ENCODE data around the gene IMMP2L. TPM values are rescaled to one million over a fixed set of nuclear protein-coding genes. Genes with fewer than 3 reads are reported as not detected.
A peak's percentile ranks its signal among the peaks of the same experiment; 100 is the strongest.
"Not testable (repeated sequence)": the region's sequence is repeated elsewhere in the genome, so short reads cannot be mapped to it uniquely, and the experiment has no call there.

IMMP2L gene
- total and polyA plus RNA-seq, 4 experiments from 2014 or later = 23.5 to 32.2 (median 29.5) TPM

DNA sequence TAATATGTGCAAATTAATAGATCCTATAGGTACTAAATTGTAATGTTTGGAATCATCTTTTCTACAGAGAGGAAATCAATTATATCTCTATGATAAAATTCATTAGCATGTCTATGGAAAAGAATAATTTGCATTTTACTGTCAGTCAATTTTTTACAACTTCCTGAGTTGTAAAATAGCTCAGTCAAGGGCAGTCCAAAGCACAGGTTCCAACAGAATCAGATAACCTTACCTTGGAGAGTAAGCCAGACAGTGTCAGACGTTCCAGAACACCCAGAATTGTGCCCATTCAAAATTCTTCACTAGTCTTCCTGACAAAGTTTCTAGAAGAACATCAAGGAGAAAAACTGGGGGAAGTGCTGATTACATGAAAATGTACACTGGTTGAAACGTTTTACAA lies 31.1 kb upstream of the IMMP2L start:
- no peak overlapping the region for H3K4me3 Mint-ChIP-seq
- no peak for DNase-seq
- no peak overlapping the region for H3K4me3 ChIP-seq (ENCODE audit: low read length in 2 of 2)
- H3K4me1 Mint-ChIP-seq = no peaks in the 10 kb centered on the region
- H3K27ac Mint-ChIP-seq = no peak overlapping the region
- H3K27me3 Mint-ChIP-seq = peaks cover 2 to 6% of the 10 kb centered on the region in 2 donors
- H3K9me3 Mint-ChIP-seq = peaks cover 0 to 11% (median 5%) of the 10 kb centered on the region in 8 donors
- no peaks in the 10 kb centered on the region for H3K27me3 ChIP-seq (ENCODE audit: insufficient read depth, low read length)
- no peak overlapping the region for H3K27ac ChIP-seq (ENCODE audit: low read depth, low read length)
- H3K9me3 ChIP-seq (ENCODE audit: control insufficient read depth in 1 of 2, low read length in 2 of 2) = no peaks in the 10 kb centered on the region
- ChIA-PET CTCF (ENCODE audit: partially characterized antibody) (no interaction called here), POLR2A (ENCODE audit: partially characterized antibody) (no interaction called here)
- intact Hi-C loops (cut with micrococcal nuclease) = no loop called here
- H3K36me3 Mint-ChIP-seq = no peaks in the 10 kb centered on the region
- H3K36me3 ChIP-seq (ENCODE audit: insufficient read depth, low read length) = no peaks in the 10 kb centered on the region
- no peaks in the 10 kb centered on the region for H3K4me1 ChIP-seq (ENCODE audit: insufficient read depth, low read length)

DNA sequence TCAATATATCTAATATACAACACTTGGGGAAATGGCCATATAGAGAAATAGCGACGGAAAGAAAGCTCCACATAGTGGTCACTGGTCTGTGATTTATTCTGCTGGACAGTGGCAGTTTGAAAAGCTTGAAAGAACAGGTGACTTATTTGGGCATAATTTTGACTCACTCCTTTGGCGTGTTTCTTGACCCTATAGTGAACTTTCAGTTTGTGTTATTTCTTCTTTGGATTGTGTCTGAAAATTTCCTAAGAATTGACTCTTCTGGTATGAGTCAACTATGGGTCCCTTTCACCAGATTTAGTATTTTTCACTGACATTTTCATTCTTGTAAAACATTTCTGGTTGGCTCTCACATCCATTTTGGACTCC lies 25.8 kb upstream of the IMMP2L start:
- Mint-ChIP-seq H3K9me3 (no peaks in the 10 kb centered on the region), H3K27ac (no peak overlapping the region), H3K27me3 (peaks cover 2 to 8% of the 10 kb centered on the region in 2 donors), H3K4me1 (no peaks in the 10 kb centered on the region), H3K36me3 (no peaks in the 10 kb centered on the region), H3K4me3 (no peak overlapping the region)
- Histone ChIP-seq H3K4me3 (ENCODE audit: low read length in 2 of 2) (no peak overlapping the region), H3K4me1 (ENCODE audit: insufficient read depth, low read length) (no peaks in the 10 kb centered on the region), H3K36me3 (ENCODE audit: insufficient read depth, low read length) (no peaks in the 10 kb centered on the region), H3K9me3 (ENCODE audit: control insufficient read depth in 1 of 2, low read length in 2 of 2) (no peaks in the 10 kb centered on the region), H3K27ac (ENCODE audit: low read depth, low read length) (no peak overlapping the region), H3K27me3 (ENCODE audit: insufficient read depth, low read length) (no peaks in the 10 kb centered on the region)
- ChIA-PET POLR2A (ENCODE audit: partially characterized antibody) (no interaction called here), CTCF (ENCODE audit: partially characterized antibody) (no interaction called here)
- intact Hi-C loops (cut with micrococcal nuclease) = no loop called here
- no peak for DNase-seq

DNA sequence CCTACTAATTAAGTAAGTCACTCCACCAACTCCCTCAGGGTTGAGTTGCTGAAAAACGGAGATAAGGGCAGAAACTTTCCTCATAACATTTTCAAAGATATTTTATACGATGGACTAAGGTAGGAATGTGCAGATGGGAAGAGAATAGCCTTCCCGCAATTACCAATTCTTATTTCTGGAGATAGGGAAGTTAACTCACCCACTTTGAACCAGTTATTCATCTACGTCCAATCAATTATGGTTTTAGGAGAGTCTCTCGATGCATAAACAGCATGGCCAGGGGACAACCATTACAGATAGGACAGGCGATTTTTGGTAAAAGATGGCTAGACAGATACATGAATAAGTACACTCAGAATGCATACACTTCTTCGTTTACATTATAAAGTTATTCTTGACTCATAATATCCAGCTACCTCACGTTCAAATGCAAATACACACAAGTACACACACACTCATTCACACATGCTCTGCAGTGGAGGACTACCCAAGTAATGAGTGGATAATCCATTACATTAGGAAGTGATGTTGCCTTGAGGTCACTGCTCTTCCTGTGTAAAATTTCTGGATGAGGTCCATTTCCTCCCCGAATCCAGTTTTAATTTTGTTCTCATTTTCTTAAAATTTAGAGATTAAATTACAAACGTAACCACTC lies 25.2 kb upstream of the IMMP2L start:
- intact Hi-C loops (cut with micrococcal nuclease) = no loop called here
- DNase-seq = no peak
- Mint-ChIP-seq H3K36me3 (no peaks in the 10 kb centered on the region), H3K4me1 (no peaks in the 10 kb centered on the region), H3K27me3 (peaks cover 2 to 8% of the 10 kb centered on the region in 2 donors), H3K4me3 (no peak overlapping the region), H3K9me3 (no peaks in the 10 kb centered on the region), H3K27ac (no peak overlapping the region)
- no peaks in the 10 kb centered on the region for H3K9me3 ChIP-seq (ENCODE audit: control insufficient read depth in 1 of 2, low read length in 2 of 2)
- H3K4me1 ChIP-seq (ENCODE audit: insufficient read depth, low read length) = no peaks in the 10 kb centered on the region
- H3K36me3 ChIP-seq (ENCODE audit: insufficient read depth, low read length) = no peaks in the 10 kb centered on the region
- no peaks in the 10 kb centered on the region for H3K27me3 ChIP-seq (ENCODE audit: insufficient read depth, low read length)
- no peak overlapping the region for H3K27ac ChIP-seq (ENCODE audit: low read depth, low read length)
- CTCF ChIA-PET (ENCODE audit: partially characterized antibody) = no interaction called here
- POLR2A ChIA-PET (ENCODE audit: partially characterized antibody) = no interaction called here
- H3K4me3 ChIP-seq (ENCODE audit: low read length in 2 of 2) = no peak overlapping the region

DNA sequence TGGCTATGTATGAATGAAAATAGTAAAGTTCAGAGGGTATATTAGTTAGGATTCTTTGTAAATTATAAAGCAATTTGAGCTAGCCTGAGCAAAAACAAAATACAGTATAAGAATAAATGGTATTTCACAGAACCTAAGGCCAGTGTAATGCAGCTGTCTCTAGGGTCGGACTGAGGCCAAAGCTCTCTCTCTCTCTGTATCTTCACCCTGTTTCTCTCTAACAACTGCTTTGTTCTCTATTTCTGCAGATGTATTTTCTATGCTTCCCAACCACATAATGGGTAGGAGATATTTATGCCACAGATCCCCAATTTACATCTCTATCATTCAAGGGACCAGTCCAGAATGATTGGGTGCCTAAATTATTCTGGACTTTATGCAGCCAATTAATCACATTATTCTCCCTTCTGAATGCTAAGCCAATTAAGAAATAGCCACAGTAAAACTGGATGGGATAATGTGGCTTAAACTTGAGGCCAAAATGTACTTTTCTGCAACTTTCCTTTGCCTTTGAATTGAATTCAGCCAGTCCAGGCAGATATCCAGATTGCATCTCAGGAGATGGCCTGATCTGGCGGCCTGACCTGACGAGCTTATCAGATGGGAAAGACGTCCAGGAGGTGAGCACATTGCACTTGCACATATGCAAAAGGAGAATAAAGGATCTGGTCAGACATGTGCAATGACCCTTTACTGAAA lies 24.6 kb upstream of the IMMP2L start:
- Histone ChIP-seq H3K4me3 (ENCODE audit: low read length in 2 of 2) (no peak overlapping the region), H3K36me3 (ENCODE audit: insufficient read depth, low read length) (no peaks in the 10 kb centered on the region), H3K27ac (ENCODE audit: low read depth, low read length) (no peak overlapping the region), H3K27me3 (ENCODE audit: insufficient read depth, low read length) (no peaks in the 10 kb centered on the region), H3K4me1 (ENCODE audit: insufficient read depth, low read length) (no peaks in the 10 kb centered on the region), H3K9me3 (ENCODE audit: control insufficient read depth in 1 of 2, low read length in 2 of 2) (no peaks in the 10 kb centered on the region)
- DNase-seq = no peak
- Mint-ChIP-seq H3K4me3 (no peak overlapping the region), H3K9me3 (peaks cover 0 to 2% (median 0%) of the 10 kb centered on the region in 8 donors), H3K36me3 (no peaks in the 10 kb centered on the region), H3K27me3 (peaks cover 2 to 7% of the 10 kb centered on the region in 2 donors), H3K4me1 (no peaks in the 10 kb centered on the region), H3K27ac (peak overlapping the region in 1 of 7 donors; percentile 41)
- POLR2A ChIA-PET (ENCODE audit: partially characterized antibody) = no interaction called here
- CTCF ChIA-PET (ENCODE audit: partially characterized antibody) = no interaction called here
- intact Hi-C loops (cut with micrococcal nuclease) = no loop called here

DNA sequence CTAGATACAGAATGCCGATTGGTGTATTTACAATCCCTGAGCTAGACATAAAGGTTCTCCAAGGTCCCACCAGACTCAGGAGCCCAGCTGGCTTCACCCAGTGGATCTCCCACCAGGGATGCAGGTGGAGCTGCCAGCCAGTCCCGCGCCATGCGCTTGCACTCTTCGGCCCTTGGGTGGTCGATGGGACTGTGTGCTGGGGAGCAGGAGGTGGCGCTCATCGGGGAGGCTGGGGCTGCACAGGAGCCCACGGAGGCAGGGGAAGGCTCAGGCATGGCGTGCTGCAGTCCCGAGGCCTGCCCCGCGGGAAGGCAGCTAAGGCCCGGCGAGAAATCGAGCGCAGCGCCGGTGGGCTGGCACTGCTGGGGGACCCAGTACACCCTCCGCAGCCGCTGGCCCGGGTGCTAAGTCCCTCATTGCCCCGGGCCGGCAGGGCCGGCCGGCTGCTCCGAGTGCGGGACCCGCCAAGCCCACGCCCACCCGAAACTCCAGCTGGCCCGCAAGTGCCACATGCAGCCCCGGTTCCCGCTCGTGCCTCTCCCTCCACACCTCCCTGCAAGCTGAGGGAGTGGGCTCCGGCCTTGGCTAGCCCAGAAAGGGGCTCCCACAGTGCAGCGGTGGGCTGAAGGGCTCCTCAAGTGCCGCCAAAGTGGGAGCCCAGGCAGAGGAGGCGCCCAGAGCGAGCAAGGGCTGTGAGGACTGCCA lies 19.6 kb upstream of the IMMP2L start:
- H3K27me3 ChIP-seq (ENCODE audit: insufficient read depth, low read length); H3K4me3 ChIP-seq (ENCODE audit: low read length in 2 of 2); DNase-seq; H3K36me3 Mint-ChIP-seq; H3K27ac Mint-ChIP-seq; H3K4me1 ChIP-seq (ENCODE audit: insufficient read depth, low read length); H3K27me3 Mint-ChIP-seq; H3K36me3 ChIP-seq (ENCODE audit: insufficient read depth, low read length); CTCF ChIA-PET (ENCODE audit: partially characterized antibody); H3K27ac ChIP-seq (ENCODE audit: low read depth, low read length); intact Hi-C loops (cut with micrococcal nuclease); H3K4me1 Mint-ChIP-seq; H3K4me3 Mint-ChIP-seq; H3K9me3 ChIP-seq (ENCODE audit: control insufficient read depth in 1 of 2, low read length in 2 of 2): not testable (repeated sequence)
- POLR2A ChIA-PET (ENCODE audit: partially characterized antibody) = interaction anchor here (0.6 kb wide), 1 partner anchor 14 kb away, joined by 5 read pairs; no protein-coding TSS in a partner anchor
- peaks cover under 1 to 11% (median 7%) of the 10 kb centered on the region in 8 donors for H3K9me3 Mint-ChIP-seq

DNA sequence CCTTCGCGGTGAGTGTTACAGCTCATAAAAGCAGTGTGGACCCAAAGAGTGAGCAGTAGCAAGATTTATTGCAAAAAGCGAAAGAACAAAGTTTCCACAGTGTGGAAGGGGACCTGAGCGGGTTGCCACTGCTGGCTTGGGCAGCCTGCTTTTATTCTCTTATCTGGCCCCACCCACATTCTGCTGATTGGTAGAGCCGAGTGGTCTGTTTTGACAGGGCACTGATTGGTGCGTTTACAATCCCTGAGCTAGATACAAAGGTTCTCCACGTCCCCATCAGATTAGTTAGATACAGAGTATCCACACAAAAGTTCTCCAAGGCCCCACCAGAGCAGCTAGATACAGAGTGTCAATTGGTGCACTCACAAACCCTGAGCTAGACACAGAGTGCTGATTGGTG lies 18.9 kb upstream of the IMMP2L start:
- peaks cover 5 to 13% (median 9%) of the 10 kb centered on the region in 8 donors for H3K9me3 Mint-ChIP-seq
- intact Hi-C loops (cut with micrococcal nuclease); POLR2A ChIA-PET (ENCODE audit: partially characterized antibody); H3K27me3 Mint-ChIP-seq; H3K36me3 ChIP-seq (ENCODE audit: insufficient read depth, low read length); H3K9me3 ChIP-seq (ENCODE audit: control insufficient read depth in 1 of 2, low read length in 2 of 2); H3K4me1 Mint-ChIP-seq; DNase-seq; H3K4me1 ChIP-seq (ENCODE audit: insufficient read depth, low read length); H3K36me3 Mint-ChIP-seq; H3K27ac Mint-ChIP-seq; H3K4me3 ChIP-seq (ENCODE audit: low read length in 2 of 2); H3K27ac ChIP-seq (ENCODE audit: low read depth, low read length); H3K27me3 ChIP-seq (ENCODE audit: insufficient read depth, low read length); H3K4me3 Mint-ChIP-seq; CTCF ChIA-PET (ENCODE audit: partially characterized antibody): not testable (repeated sequence)

DNA sequence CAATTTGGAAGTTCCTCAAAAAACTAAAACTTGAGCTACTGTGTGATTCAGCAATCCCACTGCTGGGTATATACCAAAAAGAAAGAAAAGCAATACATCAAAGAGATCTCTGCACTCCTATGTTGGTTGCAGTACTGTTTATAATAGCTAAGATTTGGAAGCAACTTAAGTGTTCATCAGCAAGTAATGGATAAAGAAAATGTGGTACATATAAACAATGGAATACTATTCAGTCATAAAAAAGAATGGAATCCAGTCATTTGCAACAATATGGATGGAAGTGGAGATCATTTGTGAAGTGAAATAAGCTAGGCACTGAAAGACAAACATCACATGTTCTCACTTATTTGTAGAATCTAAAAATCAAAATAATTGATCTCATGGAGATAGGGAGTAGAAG lies 16.5 kb upstream of the IMMP2L start:
- POLR2A ChIA-PET (ENCODE audit: partially characterized antibody) = no interaction called here
- H3K36me3 Mint-ChIP-seq = no peaks in the 10 kb centered on the region

More for the DNA sequence above, 16.5 kb upstream of the IMMP2L start:
- no peak overlapping the region for H3K27ac Mint-ChIP-seq
- Histone ChIP-seq H3K27me3 (ENCODE audit: insufficient read depth, low read length) (no peaks in the 10 kb centered on the region), H3K27ac (ENCODE audit: low read depth, low read length) (no peak overlapping the region), H3K9me3 (ENCODE audit: control insufficient read depth in 1 of 2, low read length in 2 of 2) (no peaks in the 10 kb centered on the region), H3K36me3 (ENCODE audit: insufficient read depth, low read length) (no peaks in the 10 kb centered on the region), H3K4me1 (ENCODE audit: insufficient read depth, low read length) (no peaks in the 10 kb centered on the region), H3K4me3 (ENCODE audit: low read length in 2 of 2) (no peak overlapping the region)
- DNase-seq = no peak
- intact Hi-C loops (cut with micrococcal nuclease) = no loop called here
- peaks cover 3 to 4% of the 10 kb centered on the region in 2 donors for H3K27me3 Mint-ChIP-seq
- H3K4me3 Mint-ChIP-seq = no peak overlapping the region
- CTCF ChIA-PET (ENCODE audit: partially characterized antibody) = no interaction called here
- no peaks in the 10 kb centered on the region for H3K4me1 Mint-ChIP-seq
- peaks cover 5 to 13% (median 9%) of the 10 kb centered on the region in 8 donors for H3K9me3 Mint-ChIP-seq
